GM23248 (cell line): ENCODE measurements around the gene FBLN2. TPM values are rescaled to one million over a fixed set of nuclear protein-coding genes. Genes with fewer than 3 reads are reported as not detected.

Source experiments
- DNase-seq: peaks from one replicate; pipeline ENCODE4 v3.0.0-alpha.2; 2015
- H2AFZ ChIP-seq: fragments of 200-600 bp; sonication (generic); 2 replicates; pipeline ENCODE4 v1.6.1; 2016; ENCODE audit warnings: antibody characterized with exemption
- H3F3A ChIP-seq: fragments of 200-600 bp; sonication (generic); 2 replicates; pipeline ENCODE4 v1.6.1; 2016; ENCODE audit warnings: mild to moderate bottlenecking, antibody characterized with exemption, mixed run types; ENCODE audit not compliant: insufficient read depth
- H3K27ac ChIP-seq: fragments of 200-600 bp; sonication (generic); 2 replicates; pipeline ENCODE4 v1.5.1; 2016; ENCODE audit warnings: mild to moderate bottlenecking
- H3K27me3 ChIP-seq: fragments of 200-600 bp; sonication (generic); replicated peaks from 2 replicates; pipeline ENCODE4 v1.6.1; 2016; ENCODE audit warnings: mild to moderate bottlenecking; ENCODE audit not compliant: insufficient read depth
- H3K36me3 ChIP-seq: fragments of 200-600 bp; sonication (generic); 2 replicates; pipeline ENCODE4 v1.6.1; 2016; ENCODE audit warnings: low read depth, mild to moderate bottlenecking
- H3K4me1 ChIP-seq: fragments of 200-600 bp; sonication (generic); 2 replicates; pipeline ENCODE4 v1.6.1; 2016; ENCODE audit warnings: mild to moderate bottlenecking; ENCODE audit not compliant: insufficient read depth
- H3K4me2 ChIP-seq: fragments of 200-600 bp; sonication (generic); one replicate; pipeline ENCODE4 v1.6.1; 2016; ENCODE audit warnings: mild to moderate bottlenecking; ENCODE audit not compliant: unreplicated experiment
- H3K4me3 ChIP-seq: fragments of 200-600 bp; sonication (generic); 2 replicates; pipeline ENCODE4 v1.5.1; 2016; ENCODE audit warnings: mild to moderate bottlenecking
- H3K79me2 ChIP-seq: fragments of 200-600 bp; sonication (generic); 2 replicates; pipeline ENCODE4 v1.6.1; 2016; ENCODE audit warnings: mild to moderate bottlenecking; ENCODE audit not compliant: insufficient read depth
- H3K9ac ChIP-seq: fragments of 200-600 bp; sonication (generic); 2 replicates; pipeline ENCODE4 v1.6.1; 2016; ENCODE audit warnings: mild to moderate bottlenecking
- H3K9me2 ChIP-seq: fragments of 200-600 bp; sonication (generic); 2 replicates; pipeline ENCODE4 v1.6.1; 2016; ENCODE audit warnings: mixed run types, mild to moderate bottlenecking, moderate library complexity; ENCODE audit not compliant: insufficient read depth
- H3K9me3 ChIP-seq: fragments of 200-600 bp; sonication (generic); one replicate; pipeline ENCODE4 v1.6.1; 2017; ENCODE audit warnings: low read depth
- H4K20me1 ChIP-seq: fragments of 200-600 bp; sonication (generic); 2 replicates; pipeline ENCODE4 v1.6.0; 2016; ENCODE audit not compliant: insufficient read depth
- EZH2 ChIP-seq: fragments of 200-600 bp; sonication (generic); IDR thresholded peaks from 2 replicates; pipeline ENCODE4 v1.6.1; 2018; ENCODE audit warnings: antibody characterized with exemption, mild to moderate bottlenecking; ENCODE audit not compliant: insufficient read depth, poor library complexity, severe bottlenecking
- EZH2phosphoT487 ChIP-seq: fragments of 200-600 bp; sonication (generic); IDR thresholded peaks from 2 replicates; pipeline ENCODE4 v1.6.1; 2018; ENCODE audit warnings: antibody characterized with exemption, moderate library complexity, mild to moderate bottlenecking, low read depth; ENCODE audit not compliant: insufficient read depth
- WGBS, 2 experiments: methylation state at CpG; one replicate each; pipeline ENCODE4 v1.1.6; 2015 to 2017; ENCODE audit warnings: low lambda C conversion rate in 2 of 2, low coverage in 1 of 2; ENCODE audit errors: missing lambda C conversion rate in 2 of 2; 5-methylcytosine and 5-hydroxymethylcytosine counted together
- in situ Hi-C: fragments of 300-500 bp; cut with MboI; formaldehyde crosslinking; loops from 2 replicates; pipeline ENCODE4 v1.15.0; 2020
- polyA plus RNA-seq: library from polyadenylated mRNA; unstranded; fragments of >200 nt; fragmentation: Nextera tagmentation; extraction: Ambion mirVana; gene quantifications from 2 replicates; pipeline ENCODE4 v1.2.1, GENCODE V29; 2016
- total RNA-seq: library from RNA; depleted of rRNA; stranded (reverse); fragments of >200 nt; shearing (Covaris generic); gene quantifications from 2 replicates; pipeline ENCODE4 v1.2.3, GENCODE V29; 2014

The FBLN2 gene
- total and polyA plus RNA-seq, 2 experiments from 2014 or later, result 447 to 636 TPM

- no peaks in the 10 kb centered on the region for H3K27me3 ChIP-seq
- H3K4me2 ChIP-seq, result no peak overlapping the region
- H4K20me1 ChIP-seq, result no peaks in the 10 kb centered on the region
- peaks cover 20% of the 10 kb centered on the region for H3K4me1 ChIP-seq
- no peaks in the 10 kb centered on the region for H3K79me2 ChIP-seq
- no peaks in the 10 kb centered on the region for H3K9me3 ChIP-seq
- no peak overlapping the region for H2AFZ ChIP-seq
- no peaks in the 10 kb centered on the region for H3K36me3 ChIP-seq
- no peak overlapping the region for H3K9ac ChIP-seq
- H3K27ac ChIP-seq, result no peak overlapping the region
- H3K4me3 ChIP-seq, result no peak overlapping the region
- H3F3A ChIP-seq, result peaks cover 8% of the 10 kb centered on the region
- H3K9me2 ChIP-seq, result no peaks in the 10 kb centered on the region
- 86 to 98% methylated on average over 4 of the region's 4 CpGs for WGBS, 2 experiments
- no peak for DNase-seq
- in situ Hi-C loops, result no loop called here
- no peak for TF ChIP-seq EZH2
- no peak for TF ChIP-seq EZH2phosphoT487
Measured at GRCh38 chr3:13501521-13501920, 47.4 kb upstream of the FBLN2 start.

GRCh38 chr3:13501958-13502790 lies 46.8 kb upstream of the FBLN2 start:
- Histone ChIP-seq H3K4me1 (peaks cover 13% of the 10 kb centered on the region), H3F3A (peaks cover 1% of the 10 kb centered on the region), H2AFZ (no peak overlapping the region), H3K36me3 (no peaks in the 10 kb centered on the region), H3K79me2 (no peaks in the 10 kb centered on the region), H4K20me1 (no peaks in the 10 kb centered on the region), H3K4me3 (no peak overlapping the region), H3K9me2 (no peaks in the 10 kb centered on the region), H3K9me3 (no peaks in the 10 kb centered on the region), H3K9ac (no peak overlapping the region), H3K27ac (no peak overlapping the region), H3K4me2 (no peak overlapping the region), H3K27me3 (no peaks in the 10 kb centered on the region)
- WGBS, 2 experiments, result 88 to 92% methylated on average over 18 of the region's 18 CpGs
- in situ Hi-C loops, result no loop called here
- no peak for DNase-seq
- TF ChIP-seq EZH2 (no peak), EZH2phosphoT487 (no peak)

GRCh38 chr3:13502791-13503060 lies 46.2 kb upstream of the FBLN2 start:
- no peak overlapping the region for H3K4me3 ChIP-seq
- H3K36me3 ChIP-seq, result no peaks in the 10 kb centered on the region
- H4K20me1 ChIP-seq, result no peaks in the 10 kb centered on the region
- no peaks in the 10 kb centered on the region for H3K9me3 ChIP-seq
- no peak for DNase-seq
- H3K9me2 ChIP-seq, result no peaks in the 10 kb centered on the region
- no peaks in the 10 kb centered on the region; the same call in 1 of the 2 replicates for H3F3A ChIP-seq
- TF ChIP-seq EZH2, result no peak
- no peak for TF ChIP-seq EZH2phosphoT487
- no peak overlapping the region for H3K4me2 ChIP-seq
- H3K9ac ChIP-seq, result no peak overlapping the region
- 98 to 100% methylated on average over 8 of the region's 8 CpGs for WGBS, 2 experiments
- peaks cover 11% of the 10 kb centered on the region for H3K4me1 ChIP-seq
- no peak overlapping the region for H3K27ac ChIP-seq
- no peaks in the 10 kb centered on the region for H3K79me2 ChIP-seq
- in situ Hi-C loops, result no loop called here
- no peak overlapping the region for H2AFZ ChIP-seq
- H3K27me3 ChIP-seq, result no peaks in the 10 kb centered on the region

- no peak overlapping the region for H3K9ac ChIP-seq
- no peaks in the 10 kb centered on the region for H4K20me1 ChIP-seq
- no peak overlapping the region for H3K27ac ChIP-seq
- H3K27me3 ChIP-seq, result no peaks in the 10 kb centered on the region
- no peak overlapping the region for H2AFZ ChIP-seq
- H3K36me3 ChIP-seq, result no peaks in the 10 kb centered on the region
- no peaks in the 10 kb centered on the region for H3K9me3 ChIP-seq
- H3K4me3 ChIP-seq, result no peak overlapping the region
- H3K79me2 ChIP-seq, result no peaks in the 10 kb centered on the region
- peak; percentile 31 for DNase-seq
- peaks cover 9% of the 10 kb centered on the region for H3F3A ChIP-seq
- H3K4me2 ChIP-seq, result no peak overlapping the region
- 90 to 91% methylated on average over 22 to 23 of the region's 23 CpGs for WGBS, 2 experiments
- peaks cover 9% of the 10 kb centered on the region for H3K4me1 ChIP-seq
- in situ Hi-C loops, result no loop called here
- TF ChIP-seq EZH2 (no peak), EZH2phosphoT487 (no peak)
- no peaks in the 10 kb centered on the region for H3K9me2 ChIP-seq
Measured at GRCh38 chr3:13504161-13504831, 44.6 kb upstream of the FBLN2 start.
